Measurements from ENCODE around the gene SF3A1.

GRCh38 chr22:30399718-30400117 lies 43.0 kb upstream of the SF3A1 start:
- TF ChIP-seq, protein P1, sequence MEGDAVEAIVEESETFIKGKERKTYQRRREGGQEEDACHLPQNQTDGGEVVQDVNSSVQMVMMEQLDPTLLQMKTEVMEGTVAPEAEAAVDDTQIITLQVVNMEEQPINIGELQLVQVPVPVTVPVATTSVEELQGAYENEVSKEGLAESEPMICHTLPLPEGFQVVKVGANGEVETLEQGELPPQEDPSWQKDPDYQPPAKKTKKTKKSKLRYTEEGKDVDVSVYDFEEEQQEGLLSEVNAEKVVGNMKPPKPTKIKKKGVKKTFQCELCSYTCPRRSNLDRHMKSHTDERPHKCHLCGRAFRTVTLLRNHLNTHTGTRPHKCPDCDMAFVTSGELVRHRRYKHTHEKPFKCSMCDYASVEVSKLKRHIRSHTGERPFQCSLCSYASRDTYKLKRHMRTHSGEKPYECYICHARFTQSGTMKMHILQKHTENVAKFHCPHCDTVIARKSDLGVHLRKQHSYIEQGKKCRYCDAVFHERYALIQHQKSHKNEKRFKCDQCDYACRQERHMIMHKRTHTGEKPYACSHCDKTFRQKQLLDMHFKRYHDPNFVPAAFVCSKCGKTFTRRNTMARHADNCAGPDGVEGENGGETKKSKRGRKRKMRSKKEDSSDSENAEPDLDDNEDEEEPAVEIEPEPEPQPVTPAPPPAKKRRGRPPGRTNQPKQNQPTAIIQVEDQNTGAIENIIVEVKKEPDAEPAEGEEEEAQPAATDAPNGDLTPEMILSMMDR (IDR thresholded peaks at IDR 0.05; ENCODE audit: insufficient read depth, low read depth, low read length), result no peak
- no peak for TF ChIP-seq EZH2 (IDR thresholded peaks at IDR 0.05; ENCODE audit: insufficient read depth, low read length)

Measured in astrocyte (in vitro differentiated cells and primary cell).